Neural progenitor cell (in vitro differentiated cells): ENCODE results near the gene STEAP1B. TPM values are rescaled to one million over a fixed set of nuclear protein-coding genes. Genes with fewer than 3 reads are reported as not detected.
A peak's percentile ranks its signal among the peaks of the same experiment; 100 is the strongest.

Source experiments
- DNase-seq: peaks from one replicate; pipeline ENCODE4 v3.0.0-alpha.2; 2016; ENCODE audit warnings: low spot score
- H2AFZ ChIP-seq: fragments of 200-600 bp; sonication (generic); replicated peaks from 2 replicates; pipeline ENCODE4 v1.6.1; 2016; ENCODE audit warnings: antibody characterized with exemption
- H3F3A ChIP-seq: fragments of 200-600 bp; sonication (generic); 2 replicates; pipeline ENCODE4 v1.6.1; 2016; ENCODE audit warnings: antibody characterized with exemption, low read depth
- H3K27ac ChIP-seq: fragments of 200-600 bp; sonication (generic); 2 replicates; pipeline ENCODE4 v1.5.1; 2016; ENCODE audit warnings: mild to moderate bottlenecking
- H3K27me3 ChIP-seq: fragments of 200-600 bp; sonication (generic); 2 replicates; pipeline ENCODE4 v1.6.1; 2016; ENCODE audit warnings: mild to moderate bottlenecking, moderate library complexity
- H3K36me3 ChIP-seq: fragments of 200-600 bp; sonication (generic); 2 replicates; pipeline ENCODE4 v1.5.1; 2016
- H3K4me1 ChIP-seq: fragments of 200-600 bp; sonication (generic); 2 replicates; pipeline ENCODE4 v1.6.1; 2016; ENCODE audit warnings: mixed run types
- H3K4me2 ChIP-seq: fragments of 200-600 bp; sonication (generic); 2 replicates; pipeline ENCODE4 v1.6.1; 2016
- H3K4me3 ChIP-seq: fragments of 200-600 bp; sonication (generic); 2 replicates; pipeline ENCODE4 v1.5.1; 2016
- H3K79me2 ChIP-seq: fragments of 200-600 bp; sonication (generic); 2 replicates; pipeline ENCODE4 v1.6.1; 2016; ENCODE audit warnings: low read depth
- H3K9ac ChIP-seq: fragments of 200-600 bp; sonication (generic); 2 replicates; pipeline ENCODE4 v1.6.1; 2016
- H3K9me3 ChIP-seq: fragments of 200-600 bp; sonication (generic); 2 replicates; pipeline ENCODE4 v1.5.1; 2016; ENCODE audit warnings: low read depth
- H4K20me1 ChIP-seq: fragments of 200-600 bp; sonication (generic); 2 replicates; pipeline ENCODE4 v1.6.1; 2016; ENCODE audit warnings: low read depth
- H3K27ac Mint-ChIP-seq: 3 replicates; pipeline ENCODE4 v1.8.0; 2021; ENCODE audit warnings: mixed read lengths
- H3K27me3 Mint-ChIP-seq: 2 replicates; pipeline ENCODE4 v1.8.0; 2022; ENCODE audit warnings: low read depth, mild to moderate bottlenecking, inconsistent platforms, moderate library complexity, mixed read lengths; ENCODE audit not compliant: insufficient read depth
- H3K36me3 Mint-ChIP-seq: 3 replicates; pipeline ENCODE4 v1.8.0; 2021; ENCODE audit warnings: mixed read lengths
- H3K4me1 Mint-ChIP-seq: 3 replicates; pipeline ENCODE4 v1.8.0; 2021; ENCODE audit warnings: mixed read lengths
- H3K4me3 Mint-ChIP-seq: 3 replicates; pipeline ENCODE4 v1.8.0; 2021; ENCODE audit warnings: mild to moderate bottlenecking, moderate library complexity, mixed read lengths
- H3K9me3 Mint-ChIP-seq: 3 replicates; pipeline ENCODE4 v1.8.0; 2020; ENCODE audit warnings: mixed read lengths
- EZH2 ChIP-seq: fragments of 200-600 bp; sonication (generic); IDR thresholded peaks from 2 replicates; pipeline ENCODE4 v1.6.1; 2017; ENCODE audit warnings: antibody characterized with exemption, mild to moderate bottlenecking, moderate library complexity
- EZH2phosphoT487 ChIP-seq: fragments of 200-600 bp; sonication (generic); IDR thresholded peaks from 2 replicates; pipeline ENCODE4 v1.6.1; 2017; ENCODE audit warnings: antibody characterized with exemption
- total RNA-seq: library from RNA; depleted of rRNA; stranded (reverse); fragments of >200 nt; gene quantifications from 2 replicates; pipeline ENCODE4 v1.2.3, GENCODE V29; 2015; ENCODE audit warnings: low replicate concordance
- TF ChIP-seq, protein P1 (sequence below): fragments of 200-600 bp; sonication (generic); IDR thresholded peaks from 2 replicates; pipeline ENCODE4 v1.5.1; 2017; ENCODE audit warnings: antibody characterized with exemption, mild to moderate bottlenecking

The STEAP1B gene
- total RNA-seq, 1 donor from 2014 or later: 1.6 TPM

DNA sequence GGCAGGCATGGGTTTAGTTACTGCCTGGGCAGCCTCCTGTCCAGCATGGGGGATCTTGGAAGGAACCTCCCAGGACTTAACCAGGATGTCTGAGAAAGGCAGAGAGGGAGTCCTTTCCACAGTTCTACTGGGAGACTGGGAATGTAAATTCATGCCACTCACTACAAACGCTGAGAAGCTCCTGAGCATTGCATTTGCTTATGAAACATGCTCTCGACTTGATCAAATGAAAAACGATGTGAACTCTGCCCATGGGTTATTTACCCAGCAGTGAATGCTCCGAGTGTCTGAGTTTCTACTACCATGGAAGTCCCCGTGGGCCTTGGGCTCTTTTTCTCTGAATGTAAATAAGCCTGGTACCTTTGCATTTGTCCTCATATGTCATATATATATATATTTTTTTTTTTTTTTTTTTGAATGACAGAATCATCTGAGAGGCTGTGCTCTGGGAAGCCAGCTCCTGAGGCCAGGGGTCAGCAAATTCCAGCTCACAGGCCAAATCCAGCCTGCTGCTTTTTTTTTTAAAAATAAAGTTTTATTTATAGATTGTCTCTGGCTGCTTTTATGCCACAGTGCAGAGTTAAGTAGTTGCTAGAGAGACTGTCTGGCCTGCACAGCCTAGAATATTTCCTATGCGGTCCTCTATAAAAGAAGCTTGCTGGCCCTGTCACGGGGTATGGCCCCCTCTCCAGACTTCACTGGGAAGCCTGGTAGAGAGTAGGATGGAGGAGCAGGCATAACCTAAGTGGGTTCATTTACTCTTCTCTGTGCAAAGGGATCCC is 121.6 kb downstream of the STEAP1B start:
- Histone ChIP-seq H3K4me1 (no peaks in the 10 kb centered on the region), H4K20me1 (no peaks in the 10 kb centered on the region), H3K36me3 (no peaks in the 10 kb centered on the region), H2AFZ (no peak overlapping the region), H3K4me2 (no peak overlapping the region), H3K27me3 (no peaks in the 10 kb centered on the region), H3K4me3 (no peak overlapping the region), H3K27ac (no peak overlapping the region), H3K79me2 (no peaks in the 10 kb centered on the region), H3K9ac (no peak overlapping the region), H3K9me3 (no peaks in the 10 kb centered on the region), H3F3A (no peaks in the 10 kb centered on the region)
- H3K36me3 Mint-ChIP-seq: no peaks in the 10 kb centered on the region
- no peak overlapping the region for H3K4me3 Mint-ChIP-seq
- TF ChIP-seq EZH2phosphoT487 (no peak), EZH2 (no peak)
- TF ChIP-seq, protein P1, sequence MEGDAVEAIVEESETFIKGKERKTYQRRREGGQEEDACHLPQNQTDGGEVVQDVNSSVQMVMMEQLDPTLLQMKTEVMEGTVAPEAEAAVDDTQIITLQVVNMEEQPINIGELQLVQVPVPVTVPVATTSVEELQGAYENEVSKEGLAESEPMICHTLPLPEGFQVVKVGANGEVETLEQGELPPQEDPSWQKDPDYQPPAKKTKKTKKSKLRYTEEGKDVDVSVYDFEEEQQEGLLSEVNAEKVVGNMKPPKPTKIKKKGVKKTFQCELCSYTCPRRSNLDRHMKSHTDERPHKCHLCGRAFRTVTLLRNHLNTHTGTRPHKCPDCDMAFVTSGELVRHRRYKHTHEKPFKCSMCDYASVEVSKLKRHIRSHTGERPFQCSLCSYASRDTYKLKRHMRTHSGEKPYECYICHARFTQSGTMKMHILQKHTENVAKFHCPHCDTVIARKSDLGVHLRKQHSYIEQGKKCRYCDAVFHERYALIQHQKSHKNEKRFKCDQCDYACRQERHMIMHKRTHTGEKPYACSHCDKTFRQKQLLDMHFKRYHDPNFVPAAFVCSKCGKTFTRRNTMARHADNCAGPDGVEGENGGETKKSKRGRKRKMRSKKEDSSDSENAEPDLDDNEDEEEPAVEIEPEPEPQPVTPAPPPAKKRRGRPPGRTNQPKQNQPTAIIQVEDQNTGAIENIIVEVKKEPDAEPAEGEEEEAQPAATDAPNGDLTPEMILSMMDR: no peak
- H3K4me1 Mint-ChIP-seq: peaks cover 7% of the 10 kb centered on the region
- no peaks in the 10 kb centered on the region for H3K9me3 Mint-ChIP-seq
- peaks cover 3% of the 10 kb centered on the region for H3K27me3 Mint-ChIP-seq
- no peak overlapping the region for H3K27ac Mint-ChIP-seq
- no peak for DNase-seq

DNA sequence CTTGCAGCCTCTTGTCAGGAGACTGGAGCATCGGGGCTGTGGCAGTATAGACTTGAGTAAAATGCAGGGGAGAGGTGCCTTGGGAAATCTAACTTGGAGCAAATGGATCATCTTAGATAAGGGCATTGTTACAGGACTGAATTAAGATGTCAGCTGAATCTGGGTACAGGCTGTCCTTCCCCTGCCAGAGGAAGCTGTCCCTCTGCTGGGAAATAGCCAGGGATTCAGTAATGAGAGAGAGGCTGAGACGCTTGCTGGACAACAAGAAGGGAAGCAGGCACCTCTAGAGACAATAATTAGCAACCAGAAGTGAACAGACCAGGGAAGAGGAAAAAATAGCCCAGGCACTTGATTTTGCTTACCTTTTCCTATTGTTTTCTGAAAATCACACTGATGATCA is 122.3 kb downstream of the STEAP1B start:
- TF ChIP-seq EZH2phosphoT487: no peak
- Mint-ChIP-seq H3K27ac (peak overlapping the region; percentile 62), H3K27me3 (peaks cover 3% of the 10 kb centered on the region), H3K9me3 (no peaks in the 10 kb centered on the region), H3K4me1 (peaks cover 7% of the 10 kb centered on the region), H3K4me3 (no peak overlapping the region), H3K36me3 (no peaks in the 10 kb centered on the region)
- no peak overlapping the region for H3K4me3 ChIP-seq
- no peaks in the 10 kb centered on the region for H3K4me1 ChIP-seq
- no peak overlapping the region for H3K4me2 ChIP-seq
- no peaks in the 10 kb centered on the region for H4K20me1 ChIP-seq
- H3K9ac ChIP-seq: no peak overlapping the region
- no peaks in the 10 kb centered on the region for H3K79me2 ChIP-seq
- H3K27ac ChIP-seq: no peak overlapping the region
- no peaks in the 10 kb centered on the region for H3K9me3 ChIP-seq
- no peak for DNase-seq
- no peaks in the 10 kb centered on the region for H3F3A ChIP-seq
- peak overlapping the region; percentile 64 for H2AFZ ChIP-seq
- no peaks in the 10 kb centered on the region for H3K36me3 ChIP-seq
- H3K27me3 ChIP-seq: no peaks in the 10 kb centered on the region

DNA sequence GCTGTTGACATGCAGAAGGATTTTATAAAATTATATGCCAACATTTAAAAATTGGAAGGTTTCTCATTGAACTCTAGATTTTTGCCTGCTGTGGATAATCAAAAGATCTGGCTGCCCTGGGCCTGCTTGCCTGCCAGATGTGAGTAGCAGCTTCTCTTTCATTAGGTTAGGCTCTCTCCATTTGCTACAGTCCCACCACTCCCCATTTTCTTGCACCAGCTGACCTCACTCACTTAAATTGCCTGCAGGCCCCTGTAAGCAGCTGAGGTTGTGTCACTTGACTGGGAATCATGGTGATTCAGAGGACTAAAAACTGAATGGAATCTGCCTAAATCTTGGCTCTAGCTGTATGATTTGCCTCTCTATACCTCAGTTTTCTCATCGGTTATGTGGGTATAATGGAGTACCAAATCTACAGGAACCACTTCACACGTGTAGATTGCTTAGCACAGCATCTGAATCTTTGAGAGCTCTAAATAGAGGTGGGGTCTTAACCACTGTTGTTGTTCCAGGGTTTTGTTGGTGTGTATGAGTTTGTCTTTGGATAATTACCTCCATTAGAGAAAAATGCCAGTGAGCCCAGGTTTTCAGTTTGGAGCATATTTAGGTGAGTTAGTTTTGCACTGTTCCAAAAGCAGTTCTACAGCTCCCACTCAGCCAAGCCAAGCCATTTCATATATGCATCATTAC is 124.5 kb downstream of the STEAP1B start:
- no peak overlapping the region for H3K27ac ChIP-seq
- no peaks in the 10 kb centered on the region for H3K36me3 Mint-ChIP-seq
- H3K27me3 Mint-ChIP-seq: no peaks in the 10 kb centered on the region
- TF ChIP-seq, protein P1: no peak
- H4K20me1 ChIP-seq: no peaks in the 10 kb centered on the region
- DNase-seq: no peak
- peak overlapping the region; percentile 57 for H2AFZ ChIP-seq
- no peaks in the 10 kb centered on the region for H3K27me3 ChIP-seq
- H3K79me2 ChIP-seq: no peaks in the 10 kb centered on the region
- no peaks in the 10 kb centered on the region for H3F3A ChIP-seq
- no peak overlapping the region for H3K27ac Mint-ChIP-seq
- H3K9me3 Mint-ChIP-seq: no peaks in the 10 kb centered on the region
- H3K36me3 ChIP-seq: no peaks in the 10 kb centered on the region
- H3K9ac ChIP-seq: no peak overlapping the region
- no peak overlapping the region for H3K4me2 ChIP-seq
- no peak overlapping the region for H3K4me3 ChIP-seq
- H3K4me1 Mint-ChIP-seq: peaks cover 7% of the 10 kb centered on the region
- H3K4me1 ChIP-seq: no peaks in the 10 kb centered on the region
- H3K9me3 ChIP-seq: no peaks in the 10 kb centered on the region
- no peak overlapping the region for H3K4me3 Mint-ChIP-seq

DNA sequence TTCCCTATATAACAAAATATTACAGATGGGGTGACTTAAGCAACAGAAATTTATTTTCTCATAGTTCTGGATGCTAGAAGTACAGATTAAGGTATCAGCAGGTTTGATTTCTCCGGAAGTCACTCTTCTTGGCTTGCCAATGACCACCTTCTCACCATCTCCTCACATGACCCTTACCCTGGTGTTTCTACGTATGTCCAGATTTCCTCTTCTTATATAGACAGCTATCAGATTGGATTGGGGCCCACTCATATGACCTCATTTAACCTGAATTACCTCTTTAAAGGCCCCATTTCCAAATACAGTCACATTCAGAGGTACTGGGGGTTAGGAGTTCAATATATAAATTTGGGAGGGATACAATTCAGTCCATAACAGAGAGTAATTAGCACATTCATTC is 126.1 kb downstream of the STEAP1B start:
- Histone ChIP-seq H3F3A (no peaks in the 10 kb centered on the region), H3K27me3 (no peaks in the 10 kb centered on the region), H3K4me2 (no peak overlapping the region), H3K36me3 (no peaks in the 10 kb centered on the region), H2AFZ (no peak overlapping the region), H4K20me1 (no peaks in the 10 kb centered on the region), H3K4me3 (no peak overlapping the region), H3K4me1 (no peaks in the 10 kb centered on the region), H3K27ac (no peak overlapping the region), H3K9me3 (no peaks in the 10 kb centered on the region), H3K9ac (no peak overlapping the region), H3K79me2 (no peaks in the 10 kb centered on the region)
- H3K9me3 Mint-ChIP-seq: no peaks in the 10 kb centered on the region
- no peak for DNase-seq
- H3K36me3 Mint-ChIP-seq: no peaks in the 10 kb centered on the region
- no peaks in the 10 kb centered on the region for H3K27me3 Mint-ChIP-seq
- TF ChIP-seq, protein P1: no peak
- TF ChIP-seq EZH2 (no peak), EZH2phosphoT487 (no peak)
- H3K4me3 Mint-ChIP-seq: no peak overlapping the region
- H3K4me1 Mint-ChIP-seq: peaks cover 5% of the 10 kb centered on the region
- no peak overlapping the region for H3K27ac Mint-ChIP-seq
